HepG2 (cell line): ENCODE results near the gene FAM20A. TPM values are rescaled to one million over a fixed set of nuclear protein-coding genes. Genes with fewer than 3 reads are reported as not detected.
A peak's percentile ranks its signal among the peaks of the same experiment; 100 is the strongest.

Source experiments
- ARID5B ChIP-seq: IDR thresholded peaks from 2 replicates; pipeline ENCODE4 v1.4.0; 2020; ENCODE audit warnings: mild to moderate bottlenecking, missing genetic modification reagents
- ATF3 ChIP-seq: sonication (generic); formaldehyde crosslinking; IDR thresholded peaks from 2 replicates; pipeline ENCODE4 v1.4.0; 2020; ENCODE audit warnings: missing genetic modification reagents
- ELF4 ChIP-seq: sonication (generic); formaldehyde crosslinking; IDR thresholded peaks from 2 replicates; pipeline ENCODE4 v1.5.0; 2020; ENCODE audit warnings: missing genetic modification reagents, mild to moderate bottlenecking, moderate library complexity, borderline replicate concordance
- HBP1 ChIP-seq: IDR thresholded peaks from 2 replicates; pipeline ENCODE4 v1.6.1; 2016; ENCODE audit warnings: low read depth, control low read depth
- HCFC1 ChIP-seq: fragments of 150-350 bp; IDR thresholded peaks from 2 replicates; pipeline ENCODE4 v1.6.1; 2014; ENCODE audit warnings: low read depth, low read length
- HHEX ChIP-seq: IDR thresholded peaks from 2 replicates; pipeline ENCODE4 v1.6.1; 2016; ENCODE audit warnings: control low read depth
- HNF1B ChIP-seq: sonication (generic); formaldehyde crosslinking; IDR thresholded peaks from 2 replicates; pipeline ENCODE4 v1.5.1; 2020; ENCODE audit warnings: mild to moderate bottlenecking, moderate library complexity, missing genetic modification reagents
- MYNN ChIP-seq: sonication (generic); formaldehyde crosslinking; IDR thresholded peaks from 2 replicates; pipeline ENCODE4 v1.4.0; 2020; ENCODE audit warnings: mild to moderate bottlenecking, low read depth, missing genetic modification reagents
- PAF1 ChIP-seq: IDR thresholded peaks from 2 replicates; pipeline ENCODE4 v1.6.1; 2016; ENCODE audit warnings: missing genetic modification reagents, missing compliant biosample characterization
- RORA ChIP-seq: sonication (generic); formaldehyde crosslinking; IDR thresholded peaks from 2 replicates; pipeline ENCODE4 v1.5.0; 2020; ENCODE audit warnings: mild to moderate bottlenecking, missing genetic modification reagents, moderate library complexity
- SIN3B ChIP-seq: fragments of 150-350 bp; IDR thresholded peaks from 2 replicates; pipeline ENCODE4 v1.6.1; 2014; ENCODE audit warnings: low read length
- SNAPC4 ChIP-seq: sonication (generic); formaldehyde crosslinking; IDR thresholded peaks from 2 replicates; pipeline ENCODE4 v1.4.0; 2020; ENCODE audit warnings: mild to moderate bottlenecking, missing genetic modification reagents
- SOX13 ChIP-seq, 3 experiments: fragments of 450-650 bp in 1 of 3; sonication (generic) in 1 of 3; formaldehyde crosslinking in 1 of 3; IDR thresholded peaks in 2 of 3; conservative IDR thresholded peaks in 1 of 3; 2 replicates each; pipeline versions ENCODE4 v1.5.0 to v1.6.1; 2016 to 2020; ENCODE audit warnings: antibody characterized with exemption in 1 of 3, mild to moderate bottlenecking in 1 of 3, missing compliant biosample characterization in 1 of 3, missing genetic modification reagents in 1 of 3, moderate library complexity in 1 of 3
- TSC22D2 ChIP-seq: sonication (generic); formaldehyde crosslinking; IDR thresholded peaks from 2 replicates; pipeline ENCODE4 v1.5.1; 2020; ENCODE audit warnings: missing genetic modification reagents, mild to moderate bottlenecking, borderline replicate concordance
- ZNF232 ChIP-seq: sonication (generic); formaldehyde crosslinking; IDR thresholded peaks from 2 replicates; pipeline ENCODE4 v1.4.0; 2020; ENCODE audit warnings: missing genetic modification reagents, borderline replicate concordance
- ZNF678 ChIP-seq: sonication (generic); formaldehyde crosslinking; IDR thresholded peaks from 2 replicates; pipeline ENCODE4 v1.4.0; 2020; ENCODE audit warnings: mild to moderate bottlenecking, missing genetic modification reagents
- polyA plus RNA-seq, 8 experiments: library from polyadenylated mRNA; depleted of rRNA in 3 of 8; stranded (reverse) in 7 of 8; unstranded in 1 of 8; fragments of >200 nt; fragmentation: Illumina TruSeq in 4 of 8; extraction: Trizol in 4 of 8; gene quantifications; 2 replicates each; pipeline versions ENCODE4 v1.2.1 to v1.2.3, GENCODE V29; 2011 to 2016; ENCODE audit warnings: low read depth in 4 of 8, missing spikeins in 1 of 8, mixed read lengths in 1 of 8; ENCODE audit not compliant: insufficient read depth in 1 of 8
- total RNA-seq, 5 experiments: library from RNA; depleted of rRNA; stranded (reverse); fragments of >200 nt; fragmentation: Illumina TruSeq; extraction: Trizol; gene quantifications; 2 replicates each; pipeline ENCODE4 v1.2.3, GENCODE V29; 2016; ENCODE audit warnings: low read depth in 1 of 5

The FAM20A gene
- total and polyA plus RNA-seq, 2 of the 13 experiments (the other 11 are each of a cell fraction or from before 2014, with no cell fraction given), result 9.3 to 20.7 TPM

GRCh38 chr17:68512960-68513474 lies 88.2 kb downstream of the FAM20A start (continued):
- 0 out of 2 replicates have a peak, but pooled peaks have one; percentile 54 for TF ChIP-seq RORA (CRISPR knock-in tag)
- no peak for TF ChIP-seq SOX13 (IDR thresholded peaks at IDR 0.05)
- TF ChIP-seq SOX13 (CRISPR knock-in tag; conservative IDR thresholded peaks at IDR 0.05 in 1 of 2, IDR thresholded peaks at IDR 0.05 in 1 of 2), result 0 out of 4 replicates have a peak, but pooled peaks of 1 of the 2 experiments have one; percentile 5
- peak; percentile 57 for TF ChIP-seq PAF1 (CRISPR knock-in tag)
- peak; percentile 53; the same call in 1 of the 2 replicates for TF ChIP-seq HNF1B (CRISPR knock-in tag)
- TF ChIP-seq HHEX (CRISPR knock-in tag), result no peak
- no peak for TF ChIP-seq SIN3B
- TF ChIP-seq ARID5B (CRISPR knock-in tag), result no peak; the same call in 1 of the 2 replicates
- TF ChIP-seq ATF3 (CRISPR knock-in tag), result no peak
- 0 out of 2 replicates have a peak, but pooled peaks have one; percentile 1 for TF ChIP-seq ZNF232
- TF ChIP-seq SNAPC4 (CRISPR knock-in tag), result 0 out of 2 replicates have a peak, but pooled peaks have one; percentile 43
- TF ChIP-seq HBP1 (CRISPR knock-in tag), result no peak
- no peak for TF ChIP-seq TSC22D2
- no peak for TF ChIP-seq HCFC1
- peak; percentile 49; the same call in 1 of the 2 replicates for TF ChIP-seq MYNN
- TF ChIP-seq ZNF678 (CRISPR knock-in tag), result no peak
- TF ChIP-seq ELF4 (CRISPR knock-in tag), result no peak
